OCI-LY3 (cell line): ENCODE results near the gene RAD51B.

Source experiments
- EZH2phosphoT487 ChIP-seq: fragments of 200-600 bp; shearing (Covaris generic); IDR thresholded peaks from 2 replicates; pipeline ENCODE4 v1.6.1; 2018; ENCODE audit warnings: antibody characterized with exemption, mixed run types, low read depth
- TF ChIP-seq, protein P1 (sequence below): fragments of 200-600, 300-600 bp; sonication (generic); IDR thresholded peaks from 2 replicates; pipeline ENCODE4 v1.5.1; 2014; ENCODE audit warnings: antibody characterized with exemption, low read length, low read depth

DNA sequence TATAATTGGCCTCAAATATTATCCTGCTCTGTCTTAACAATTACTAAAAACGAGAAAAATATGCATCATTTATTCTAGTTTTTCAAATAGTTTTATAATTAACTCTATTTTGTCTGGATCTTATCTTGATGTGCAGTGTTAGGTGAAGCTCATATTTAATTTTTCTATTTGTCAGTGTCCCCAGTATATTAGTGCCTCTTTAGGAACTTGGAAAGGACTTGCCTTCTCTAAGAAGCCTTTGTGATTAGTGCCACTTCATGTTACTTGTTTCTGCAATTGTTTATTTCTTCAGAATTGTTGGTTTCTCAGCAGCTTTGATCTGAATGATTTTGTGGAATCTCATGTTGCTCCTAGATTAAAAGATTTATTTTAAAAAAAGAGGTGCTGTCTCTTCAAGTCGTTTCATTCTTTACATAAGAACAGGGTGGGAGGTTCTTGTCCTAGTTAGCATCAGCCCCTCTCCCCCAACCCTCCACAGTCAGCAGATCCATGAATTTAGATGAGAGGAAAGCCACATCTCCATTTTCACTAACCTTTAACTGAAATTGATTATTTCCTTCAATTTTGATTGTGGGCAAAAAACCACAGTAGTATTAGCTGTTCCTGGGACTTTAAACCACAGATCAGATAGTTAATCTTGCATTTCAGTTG lies 434.4 kb downstream of the RAD51B start:
- TF ChIP-seq, protein P1, sequence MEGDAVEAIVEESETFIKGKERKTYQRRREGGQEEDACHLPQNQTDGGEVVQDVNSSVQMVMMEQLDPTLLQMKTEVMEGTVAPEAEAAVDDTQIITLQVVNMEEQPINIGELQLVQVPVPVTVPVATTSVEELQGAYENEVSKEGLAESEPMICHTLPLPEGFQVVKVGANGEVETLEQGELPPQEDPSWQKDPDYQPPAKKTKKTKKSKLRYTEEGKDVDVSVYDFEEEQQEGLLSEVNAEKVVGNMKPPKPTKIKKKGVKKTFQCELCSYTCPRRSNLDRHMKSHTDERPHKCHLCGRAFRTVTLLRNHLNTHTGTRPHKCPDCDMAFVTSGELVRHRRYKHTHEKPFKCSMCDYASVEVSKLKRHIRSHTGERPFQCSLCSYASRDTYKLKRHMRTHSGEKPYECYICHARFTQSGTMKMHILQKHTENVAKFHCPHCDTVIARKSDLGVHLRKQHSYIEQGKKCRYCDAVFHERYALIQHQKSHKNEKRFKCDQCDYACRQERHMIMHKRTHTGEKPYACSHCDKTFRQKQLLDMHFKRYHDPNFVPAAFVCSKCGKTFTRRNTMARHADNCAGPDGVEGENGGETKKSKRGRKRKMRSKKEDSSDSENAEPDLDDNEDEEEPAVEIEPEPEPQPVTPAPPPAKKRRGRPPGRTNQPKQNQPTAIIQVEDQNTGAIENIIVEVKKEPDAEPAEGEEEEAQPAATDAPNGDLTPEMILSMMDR, result no peak
- TF ChIP-seq EZH2phosphoT487, result no peak
